HCT116 (cell line): ENCODE results near the gene SRGAP3. TPM values are rescaled to one million over a fixed set of nuclear protein-coding genes. Genes with fewer than 3 reads are reported as not detected.

Experiments
- ATAC-seq: fragments of 200-7000 bp; cut with Tn5 transposase; 2 replicates; pipeline ENCODE4 v1.9.1; 2020; ENCODE audit warnings: mild to moderate bottlenecking, moderate library complexity
- BruUV-seq: library from RNA; stranded (reverse); fragments of 400-500 nt; replicated peaks from 2 replicates; lab custom pipeline; 2021; lab: Mats Ljungman, UMichigan
- CTCF ChIA-PET: fragments of 300-600 bp; sonication (Branson Sonifier 250); formaldehyde crosslinking; loops from one replicate; lab custom pipeline; 2021; ENCODE audit warnings: antibody characterized with exemption; lab: Charles Lee
- POLR2A ChIA-PET: fragments of 300-600, 350-600 bp; sonication (Branson Sonifier 250); formaldehyde crosslinking; loops from one replicate; lab custom pipeline; 2021; ENCODE audit warnings: antibody characterized with exemption; lab: Charles Lee
- RAD21 ChIA-PET, 2 experiments: fragments of 300-600 bp; sonication (Branson Sonifier 250); formaldehyde crosslinking; loops; one replicate each; lab custom pipeline; 2023; ENCODE audit warnings: low total read pairs in 2 of 2; ENCODE audit not compliant: uncharacterized antibody in 2 of 2, unreplicated experiment in 2 of 2, low non-redundant PET in 1 of 2; lab: Charles Lee
- DNase-seq: peaks from one replicate; pipeline ENCODE4 v3.0.0-alpha.2; 2010; ENCODE audit warnings: low read depth, low spot score
- H2AFZ ChIP-seq: fragments of 200-600 bp; shearing (Covaris generic), sonication (generic); 2 replicates; pipeline ENCODE4 v1.6.1; 2017; ENCODE audit warnings: low read depth, mixed run types, mixed read lengths, antibody characterized with exemption, low read length; ENCODE audit not compliant: poor library complexity, severe bottlenecking
- H3K27ac ChIP-seq: 2 replicates; pipeline ENCODE4 v1.5.1; 2012; ENCODE audit warnings: low read depth, low read length
- H3K27me3 ChIP-seq: fragments of 200-600 bp; sonication (generic); 2 replicates; pipeline ENCODE4 v1.6.1; 2016; ENCODE audit warnings: mixed run types, low read length, mixed read lengths; ENCODE audit not compliant: insufficient read depth
- H3K36me3 ChIP-seq, 2 experiments: fragments of 200-500 bp in 1 of 2; fragments of 200-600 bp in 1 of 2; sonication (Bioruptor generic) in 1 of 2; sonication (generic) in 1 of 2; 2 replicates each; pipeline versions ENCODE4 v1.5.1 to v1.6.1; 2014 to 2016; ENCODE audit warnings: low read length in 2 of 2, inconsistent platforms in 1 of 2, mixed read lengths in 1 of 2, mixed run types in 1 of 2; ENCODE audit not compliant: insufficient read depth in 2 of 2, control insufficient read depth in 1 of 2
- H3K4me1 ChIP-seq, 2 experiments: fragments of 200-600 bp in 1 of 2; sonication (generic) in 1 of 2; 2 replicates each; pipeline versions ENCODE4 v1.5.1 to v1.6.1; 2012 to 2017; ENCODE audit warnings: low read length in 2 of 2, inconsistent platforms in 1 of 2, mild to moderate bottlenecking in 1 of 2, mixed read lengths in 1 of 2, mixed run types in 1 of 2, moderate library complexity in 1 of 2; ENCODE audit not compliant: insufficient read depth in 2 of 2, control insufficient read depth in 1 of 2
- H3K4me2 ChIP-seq: fragments of 200-600 bp; sonication (generic); 2 replicates; pipeline ENCODE4 v1.6.1; 2017; ENCODE audit warnings: mixed run types, low read length, mixed read lengths
- H3K4me3 ChIP-seq, 2 experiments: fragments of 200-600 bp in 1 of 2; sonication (generic) in 1 of 2; replicated peaks in 1 of 2; 2 replicates each; pipeline ENCODE4 v1.5.1; 2011 to 2016; ENCODE audit warnings: low read length in 2 of 2, control low read depth in 1 of 2, low read depth in 1 of 2, mild to moderate bottlenecking in 1 of 2, mixed read lengths in 1 of 2, mixed run types in 1 of 2
- H3K79me2 ChIP-seq: fragments of 200-600 bp; sonication (generic); 2 replicates; pipeline ENCODE4 v1.6.1; 2017; ENCODE audit warnings: mild to moderate bottlenecking, mixed run types, low read length, moderate library complexity, mixed read lengths; ENCODE audit not compliant: insufficient read depth
- H3K9ac ChIP-seq: fragments of 200-600 bp; sonication (generic); 2 replicates; pipeline ENCODE4 v1.6.1; 2016; ENCODE audit warnings: low read length, mixed read lengths
- H3K9me2 ChIP-seq: fragments of 200-600 bp; sonication (generic), shearing (Covaris generic); 2 replicates; pipeline ENCODE4 v1.6.1; 2017; ENCODE audit warnings: mixed run types, mild to moderate bottlenecking, moderate library complexity; ENCODE audit not compliant: insufficient read depth
- H3K9me3 ChIP-seq, 2 experiments: fragments of 200-500 bp in 1 of 2; fragments of 200-600 bp in 1 of 2; sonication (Bioruptor generic) in 1 of 2; sonication (generic) in 1 of 2; 2 replicates each; pipeline ENCODE4 v1.6.1; 2014 to 2017; ENCODE audit warnings: low read length in 2 of 2, mixed read lengths in 2 of 2, inconsistent platforms in 1 of 2, low read depth in 1 of 2, mild to moderate bottlenecking in 1 of 2, mixed run types in 1 of 2, moderate library complexity in 1 of 2; ENCODE audit not compliant: control insufficient read depth in 1 of 2, insufficient read depth in 1 of 2
- H4K20me1 ChIP-seq: fragments of 200-600 bp; sonication (generic), shearing (Covaris generic); 2 replicates; pipeline ENCODE4 v1.6.1; 2017; ENCODE audit warnings: mixed run types, mild to moderate bottlenecking, moderate library complexity; ENCODE audit not compliant: insufficient read depth
- ATF3 ChIP-seq: IDR thresholded peaks from 2 replicates; pipeline ENCODE4 v1.6.1; 2012
- CBX3 ChIP-seq: IDR thresholded peaks from 2 replicates; pipeline ENCODE4 v1.6.1; 2012; ENCODE audit warnings: low read depth
- CEBPB ChIP-seq: IDR thresholded peaks from 2 replicates; pipeline ENCODE4 v1.6.1; 2012; ENCODE audit warnings: low read depth
- EGR1 ChIP-seq: IDR thresholded peaks from 2 replicates; pipeline ENCODE4 v1.6.1; 2012; ENCODE audit warnings: low read depth
- ELF1 ChIP-seq: IDR thresholded peaks from 2 replicates; pipeline ENCODE4 v1.6.1; 2012; ENCODE audit warnings: low read depth, borderline replicate concordance
- EZH2 ChIP-seq: fragments of 200-600 bp; sonication (generic); IDR thresholded peaks from 2 replicates; pipeline ENCODE4 v1.6.1; 2017; ENCODE audit warnings: antibody characterized with exemption, mixed run types
- EZH2phosphoT487 ChIP-seq: fragments of 200-600 bp; IDR thresholded peaks from 2 replicates; pipeline ENCODE4 v1.6.1; 2018; ENCODE audit warnings: antibody characterized with exemption, borderline replicate concordance
- JUND ChIP-seq: IDR thresholded peaks from 2 replicates; pipeline ENCODE4 v1.6.1; 2012
- POLR2AphosphoS5 ChIP-seq: IDR thresholded peaks from 2 replicates; pipeline ENCODE4 v1.6.1; 2011; ENCODE audit warnings: mild to moderate bottlenecking, low read depth, low read length, moderate library complexity
- SP1 ChIP-seq: IDR thresholded peaks from 2 replicates; pipeline ENCODE4 v1.6.1; 2012; ENCODE audit warnings: low read depth
- SRF ChIP-seq: IDR thresholded peaks from 2 replicates; pipeline ENCODE4 v1.6.1; 2012; ENCODE audit warnings: low read depth
- TCF7L2 ChIP-seq: IDR thresholded peaks from 2 replicates; pipeline ENCODE4 v1.7.0; 2011; ENCODE audit warnings: borderline replicate concordance, inconsistent platforms; ENCODE audit not compliant: insufficient read depth, insufficient read length; ENCODE audit errors: extremely low read depth
- intact Hi-C: fragments of 100-400 bp; cut with micrococcal nuclease; formaldehyde crosslinking; loops from 2 replicates; pipeline ENCODE4 v1.10.0; 2022
- total RNA-seq: library from RNA; stranded (reverse); gene quantifications from one replicate; pipeline ENCODE4 v1.2.1, GENCODE V29; 2021; ENCODE audit not compliant: unreplicated experiment
- TF ChIP-seq, protein P1 (sequence below): IDR thresholded peaks from 2 replicates; pipeline ENCODE4 v1.6.1; 2012; ENCODE audit warnings: low read depth

Gene SRGAP3
- total RNA-seq, 1 experiment from 2014 or later, result 8.3 TPM

DNA sequence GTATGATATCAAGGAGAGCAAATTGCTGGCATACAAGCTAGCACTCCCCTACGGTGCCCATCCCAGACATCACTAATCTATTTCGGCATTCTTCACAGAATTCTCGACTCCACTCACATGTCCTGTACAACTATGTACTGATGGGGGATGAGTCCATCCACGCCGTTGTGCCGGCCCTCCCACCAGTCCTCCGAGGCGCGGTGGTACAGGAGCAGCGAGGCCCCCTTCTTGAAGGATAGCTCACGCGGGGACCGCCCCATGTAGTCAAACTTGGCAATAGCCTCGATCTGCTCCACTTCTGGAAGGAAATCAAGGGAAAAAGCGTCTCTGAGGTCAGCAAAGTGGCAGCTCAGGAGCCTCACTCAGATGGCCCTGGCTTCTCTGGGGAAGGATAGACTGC, 255.2 kb downstream of the SRGAP3 start:
- Histone ChIP-seq H3K79me2 (no peaks in the 10 kb centered on the region), H3K4me1 (no peaks in the 10 kb centered on the region), H3K9me2 (no peaks in the 10 kb centered on the region), H4K20me1 (no peaks in the 10 kb centered on the region), H3K9ac (no peak overlapping the region), H3K4me3 (no peak overlapping the region), H3K27ac (no peak overlapping the region), H3K9me3 (0 out of 4 replicates have a peak, but pooled peaks cover 0 to 3% of the 10 kb centered on the region in 2 experiments), H3K36me3 (no peaks in the 10 kb centered on the region), H3K4me2 (no peak overlapping the region), H2AFZ (no peak overlapping the region), H3K27me3 (no peaks in the 10 kb centered on the region)
- ATAC-seq (no peak), DNase-seq (no peak)
- no peak for TF ChIP-seq TCF7L2
- TF ChIP-seq SRF, result no peak
- TF ChIP-seq SP1, result no peak
- no peak for TF ChIP-seq JUND
- TF ChIP-seq, protein P1, sequence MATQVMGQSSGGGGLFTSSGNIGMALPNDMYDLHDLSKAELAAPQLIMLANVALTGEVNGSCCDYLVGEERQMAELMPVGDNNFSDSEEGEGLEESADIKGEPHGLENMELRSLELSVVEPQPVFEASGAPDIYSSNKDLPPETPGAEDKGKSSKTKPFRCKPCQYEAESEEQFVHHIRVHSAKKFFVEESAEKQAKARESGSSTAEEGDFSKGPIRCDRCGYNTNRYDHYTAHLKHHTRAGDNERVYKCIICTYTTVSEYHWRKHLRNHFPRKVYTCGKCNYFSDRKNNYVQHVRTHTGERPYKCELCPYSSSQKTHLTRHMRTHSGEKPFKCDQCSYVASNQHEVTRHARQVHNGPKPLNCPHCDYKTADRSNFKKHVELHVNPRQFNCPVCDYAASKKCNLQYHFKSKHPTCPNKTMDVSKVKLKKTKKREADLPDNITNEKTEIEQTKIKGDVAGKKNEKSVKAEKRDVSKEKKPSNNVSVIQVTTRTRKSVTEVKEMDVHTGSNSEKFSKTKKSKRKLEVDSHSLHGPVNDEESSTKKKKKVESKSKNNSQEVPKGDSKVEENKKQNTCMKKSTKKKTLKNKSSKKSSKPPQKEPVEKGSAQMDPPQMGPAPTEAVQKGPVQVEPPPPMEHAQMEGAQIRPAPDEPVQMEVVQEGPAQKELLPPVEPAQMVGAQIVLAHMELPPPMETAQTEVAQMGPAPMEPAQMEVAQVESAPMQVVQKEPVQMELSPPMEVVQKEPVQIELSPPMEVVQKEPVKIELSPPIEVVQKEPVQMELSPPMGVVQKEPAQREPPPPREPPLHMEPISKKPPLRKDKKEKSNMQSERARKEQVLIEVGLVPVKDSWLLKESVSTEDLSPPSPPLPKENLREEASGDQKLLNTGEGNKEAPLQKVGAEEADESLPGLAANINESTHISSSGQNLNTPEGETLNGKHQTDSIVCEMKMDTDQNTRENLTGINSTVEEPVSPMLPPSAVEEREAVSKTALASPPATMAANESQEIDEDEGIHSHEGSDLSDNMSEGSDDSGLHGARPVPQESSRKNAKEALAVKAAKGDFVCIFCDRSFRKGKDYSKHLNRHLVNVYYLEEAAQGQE, result no peak
- no peak for TF ChIP-seq CBX3
- no peak for TF ChIP-seq EZH2phosphoT487
- TF ChIP-seq ELF1, result no peak
- TF ChIP-seq ATF3, result no peak
- TF ChIP-seq EGR1, result no peak
- no peak for TF ChIP-seq POLR2AphosphoS5
- TF ChIP-seq EZH2, result no peak
- no peak for TF ChIP-seq CEBPB
- ChIA-PET RAD21 (no interaction called here), POLR2A (no interaction called here), CTCF (no interaction called here)
- no TSS peak for BruUV-seq
- intact Hi-C loops, result no loop called here
